ENCODE results near the gene HOXC10.

The HOXC10 gene

DNA sequence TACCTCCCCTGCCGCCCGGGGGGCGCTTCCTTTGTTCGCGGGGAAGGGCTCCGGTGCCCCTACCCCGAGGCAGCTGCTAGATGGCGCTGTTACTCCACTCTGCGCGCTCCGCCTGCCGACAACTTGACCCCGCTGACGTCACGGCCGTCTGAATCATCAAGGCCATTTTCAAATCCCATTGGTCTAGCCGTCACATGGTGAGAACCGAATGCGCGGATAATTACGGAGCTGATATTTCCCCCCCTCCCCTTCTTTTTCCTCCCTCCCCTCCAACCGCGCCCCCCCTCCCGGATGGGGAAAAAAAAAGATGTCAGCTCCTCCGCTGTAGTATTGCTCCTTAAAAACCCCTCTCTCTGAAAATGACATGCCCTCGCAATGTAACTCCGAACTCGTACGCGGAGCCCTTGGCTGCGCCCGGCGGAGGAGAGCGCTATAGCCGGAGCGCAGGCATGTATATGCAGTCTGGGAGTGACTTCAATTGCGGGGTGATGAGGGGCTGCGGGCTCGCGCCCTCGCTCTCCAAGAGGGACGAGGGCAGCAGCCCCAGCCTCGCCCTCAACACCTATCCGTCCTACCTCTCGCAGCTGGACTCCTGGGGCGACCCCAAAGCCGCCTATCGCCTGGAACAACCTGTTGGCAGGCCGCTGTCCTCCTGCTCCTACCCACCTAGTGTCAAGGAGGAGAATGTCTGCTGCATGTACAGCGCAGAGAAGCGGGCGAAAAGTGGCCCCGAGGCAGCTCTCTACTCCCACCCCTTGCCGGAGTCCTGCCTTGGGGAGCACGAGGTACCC lies at the start of gene HOXC10:
HOXC10 (plus strand) TSS at position 246 of the 791 bp plus-strand sequence; CDS start at position 360, 114 bp downstream.
- DNase-seq (ENCODE audit: low read depth in 2 of 3, low spot score in 1 of 3), result peak; percentile 77 to 85 (median 81)

DNA sequence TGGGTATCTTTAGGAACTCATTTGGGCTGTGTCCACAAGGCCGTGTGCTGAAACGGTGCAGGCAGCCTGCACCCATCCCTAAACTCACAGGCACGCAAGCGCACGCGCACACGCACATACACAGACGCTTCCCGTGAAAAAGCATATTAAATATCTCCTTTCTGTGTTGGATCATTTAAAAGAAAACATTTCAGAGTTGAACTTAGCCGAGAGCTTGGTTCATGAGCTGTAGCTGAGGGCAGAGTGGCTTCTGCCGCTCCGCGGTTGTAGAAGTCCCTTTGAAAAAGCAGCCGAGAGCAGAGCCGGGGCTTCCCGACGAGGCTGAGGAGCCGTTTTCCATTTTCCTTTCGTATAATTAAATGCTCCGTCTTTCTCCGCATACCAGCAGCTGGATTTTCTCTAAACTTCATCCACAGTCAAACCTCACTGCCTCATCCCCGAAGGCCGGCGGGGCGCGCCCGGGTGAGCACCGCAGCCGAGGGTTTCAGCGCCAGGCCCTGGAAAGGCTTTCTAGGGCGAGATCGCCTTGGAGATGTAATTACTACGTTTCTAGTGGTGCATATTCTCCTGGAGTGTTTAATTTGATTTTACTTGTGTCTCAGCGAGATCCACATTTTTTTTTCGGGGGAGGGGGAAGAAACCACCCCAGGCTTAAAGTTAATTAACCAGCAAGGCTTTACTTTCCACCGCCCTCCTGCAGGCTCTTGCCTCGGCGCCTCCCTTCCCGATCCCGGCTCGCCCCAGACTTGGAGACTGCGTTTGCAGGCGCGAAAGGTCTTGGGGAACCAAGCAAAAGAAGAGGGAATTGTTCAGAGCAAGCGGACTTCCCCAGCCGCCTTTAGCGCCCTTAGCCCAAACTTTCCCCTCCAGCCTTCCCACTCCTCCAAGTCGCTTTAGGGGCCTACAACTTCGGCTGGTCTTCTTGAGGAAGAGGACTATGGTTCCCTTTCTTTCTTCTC lies 49.3 kb upstream of the HOXC10 start:
- DNase-seq (ENCODE audit: low read depth in 2 of 3, low spot score in 1 of 3), result no peak

DNA sequence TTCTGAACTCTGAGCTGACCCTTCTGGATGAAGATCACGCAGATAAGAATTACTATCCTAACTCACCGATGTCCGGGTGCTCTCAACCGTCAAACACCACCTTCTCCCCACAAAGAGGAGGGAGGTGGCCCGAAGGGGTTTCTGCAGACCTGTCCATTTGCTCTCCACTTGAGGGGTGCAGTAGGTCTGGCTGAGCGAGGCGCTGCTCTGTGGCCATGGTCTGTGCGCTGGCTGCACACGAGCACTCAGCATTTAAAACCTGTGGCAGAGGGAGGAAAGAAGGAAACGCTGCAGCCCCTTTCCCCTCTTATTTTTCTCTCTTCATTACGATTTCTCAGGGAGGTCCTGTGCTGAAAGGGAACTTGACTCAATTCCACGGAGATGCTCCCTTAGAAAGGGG lies 47.8 kb upstream of the HOXC10 start:
- no peak for DNase-seq (ENCODE audit: low read depth in 2 of 3, low spot score in 1 of 3)

- no peak for DNase-seq (ENCODE audit: low read depth in 2 of 3, low spot score in 1 of 3)
These were observed 47.2 kb upstream of the HOXC10 start for GRCh38 chr12:53937596-53938325.

DNA sequence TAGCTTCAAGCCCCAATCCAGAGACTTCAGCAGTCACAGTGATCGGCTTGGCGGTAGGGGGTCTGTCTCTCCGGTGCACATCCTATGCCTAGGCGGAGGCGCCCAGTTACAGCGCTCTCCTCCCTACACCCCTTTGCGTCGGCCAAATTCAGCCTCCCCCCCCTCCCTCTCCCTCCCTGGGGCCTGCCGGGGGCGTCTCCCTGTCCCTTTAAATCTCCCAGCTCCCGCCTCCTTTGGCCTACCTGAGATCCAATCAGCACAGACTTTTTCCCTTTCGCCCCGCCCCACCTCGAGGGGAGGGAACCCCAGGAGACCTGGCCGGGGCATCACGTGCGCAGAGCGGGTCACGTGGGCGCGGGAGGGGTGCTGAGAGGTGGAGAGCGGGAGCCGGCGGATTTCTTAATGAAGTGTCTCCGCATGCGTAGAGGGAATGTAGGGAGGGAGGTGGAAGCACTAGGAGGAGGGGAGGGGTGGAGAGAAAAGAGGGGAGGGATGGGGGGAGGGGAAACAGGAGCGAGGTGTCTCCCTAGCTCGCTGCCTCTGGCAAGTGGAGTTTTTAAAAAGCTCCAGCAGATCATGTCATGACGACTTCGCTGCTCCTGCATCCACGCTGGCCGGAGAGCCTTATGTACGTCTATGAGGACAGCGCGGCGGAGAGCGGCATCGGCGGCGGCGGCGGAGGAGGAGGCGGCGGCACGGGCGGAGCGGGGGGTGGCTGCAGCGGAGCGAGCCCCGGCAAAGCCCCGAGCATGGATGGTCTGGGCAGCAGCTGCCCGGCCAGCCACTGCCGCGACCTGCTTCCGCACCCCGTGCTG lies 46.4 kb upstream of the HOXC10 start, which contains the start of gene HOXC13:
HOXC13 (plus strand) TSS at position 506 of the 815 bp plus-strand sequence; CDS start at position 582, 76 bp downstream.
- DNase-seq (ENCODE audit: low read depth in 2 of 3, low spot score in 1 of 3), result peak in 2 of 3 donors; percentile 35 to 38

DNA sequence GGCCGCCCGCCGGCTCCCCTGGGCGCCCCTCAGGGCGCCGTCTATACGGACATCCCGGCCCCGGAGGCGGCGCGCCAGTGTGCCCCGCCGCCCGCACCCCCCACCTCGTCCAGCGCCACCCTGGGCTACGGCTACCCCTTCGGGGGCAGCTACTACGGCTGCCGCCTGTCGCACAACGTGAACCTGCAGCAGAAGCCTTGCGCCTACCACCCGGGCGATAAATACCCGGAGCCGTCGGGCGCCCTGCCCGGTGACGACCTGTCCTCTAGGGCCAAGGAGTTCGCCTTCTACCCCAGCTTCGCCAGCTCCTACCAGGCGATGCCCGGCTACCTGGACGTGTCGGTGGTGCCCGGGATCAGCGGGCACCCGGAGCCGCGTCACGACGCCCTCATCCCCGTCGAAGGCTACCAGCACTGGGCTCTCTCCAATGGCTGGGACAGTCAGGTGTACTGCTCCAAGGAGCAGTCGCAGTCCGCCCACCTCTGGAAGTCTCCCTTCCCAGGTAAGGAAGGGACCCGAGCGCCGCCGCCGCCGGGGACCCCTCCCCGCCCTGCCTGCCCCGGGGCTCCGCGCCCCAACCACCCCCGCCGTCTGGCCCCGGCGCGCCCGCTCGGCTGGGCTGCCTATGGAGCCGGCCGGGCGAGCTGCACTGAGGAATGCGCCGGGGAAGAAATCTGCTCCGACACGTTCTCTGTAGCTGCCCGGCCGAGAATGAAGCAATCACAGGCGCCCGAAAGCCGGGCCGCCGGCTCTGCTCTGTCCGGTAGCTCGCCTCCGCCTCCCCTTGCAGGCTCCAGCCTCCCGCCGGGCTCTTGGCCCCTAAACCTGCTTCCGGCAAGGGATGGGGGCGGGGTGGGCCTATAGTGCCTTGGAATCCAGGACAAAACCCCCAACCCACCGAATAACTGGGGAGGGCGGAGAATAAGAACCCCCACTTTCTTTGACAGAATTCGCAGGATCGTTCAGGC lies 45.5 kb upstream of the HOXC10 start:
- no peak for DNase-seq (ENCODE audit: low read depth in 2 of 3, low spot score in 1 of 3)

GRCh38 chr12:53940443-53941014 lies 44.4 kb upstream of the HOXC10 start:
- DNase-seq (ENCODE audit: low read depth in 2 of 3, low spot score in 1 of 3), result no peak

- no peak for DNase-seq (ENCODE audit: low read depth in 2 of 3, low spot score in 1 of 3)
These were observed 43.8 kb upstream of the HOXC10 start for GRCh38 chr12:53941187-53941586.

DNA sequence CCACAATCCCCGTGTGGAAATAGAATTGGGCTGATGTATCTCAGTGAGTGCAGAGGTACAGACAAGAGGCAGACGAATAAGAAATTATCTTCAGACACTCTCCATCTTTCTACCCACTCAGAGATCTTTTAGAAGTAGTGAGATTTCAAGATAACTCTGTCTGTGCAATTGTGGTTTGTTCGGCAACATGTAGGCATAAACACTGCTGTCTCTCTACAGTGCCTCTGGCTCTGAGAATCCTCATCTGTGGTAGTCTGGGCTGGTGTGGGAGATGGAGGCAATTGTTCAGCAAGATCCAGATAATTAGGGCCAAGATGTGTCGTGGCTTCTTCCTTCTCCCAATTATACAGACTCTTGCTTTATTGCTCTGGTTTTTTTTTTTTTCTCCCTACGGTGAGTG lies 43.2 kb upstream of the HOXC10 start:
- DNase-seq (ENCODE audit: low read depth in 2 of 3, low spot score in 1 of 3), result no peak

DNA sequence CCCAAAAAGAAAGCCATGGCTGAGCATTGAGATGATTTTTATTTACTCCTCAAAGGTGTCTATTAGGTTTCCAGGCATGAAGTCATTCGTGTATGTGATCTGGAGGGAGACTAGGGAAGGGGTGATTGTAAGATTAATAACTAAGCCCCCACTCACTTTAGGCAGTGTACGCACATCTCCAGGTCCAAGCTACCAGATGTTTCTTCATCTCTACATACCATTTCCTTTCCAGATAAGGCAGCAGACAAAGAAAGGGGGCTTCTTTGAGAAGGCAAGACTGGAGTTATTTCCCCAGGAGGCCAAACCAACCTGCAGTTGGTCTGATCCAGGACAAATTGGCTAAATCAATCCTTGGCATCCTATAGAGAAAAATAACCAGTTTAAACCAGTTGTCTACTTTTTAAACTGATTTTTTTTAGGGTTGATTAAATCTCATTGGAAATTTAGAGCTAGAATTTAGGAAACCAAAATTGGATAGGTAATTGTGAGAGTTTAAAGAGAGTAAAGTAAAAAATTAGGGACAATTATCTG lies 42.4 kb upstream of the HOXC10 start:
- DNase-seq (ENCODE audit: low read depth in 2 of 3, low spot score in 1 of 3), result no peak

DNA sequence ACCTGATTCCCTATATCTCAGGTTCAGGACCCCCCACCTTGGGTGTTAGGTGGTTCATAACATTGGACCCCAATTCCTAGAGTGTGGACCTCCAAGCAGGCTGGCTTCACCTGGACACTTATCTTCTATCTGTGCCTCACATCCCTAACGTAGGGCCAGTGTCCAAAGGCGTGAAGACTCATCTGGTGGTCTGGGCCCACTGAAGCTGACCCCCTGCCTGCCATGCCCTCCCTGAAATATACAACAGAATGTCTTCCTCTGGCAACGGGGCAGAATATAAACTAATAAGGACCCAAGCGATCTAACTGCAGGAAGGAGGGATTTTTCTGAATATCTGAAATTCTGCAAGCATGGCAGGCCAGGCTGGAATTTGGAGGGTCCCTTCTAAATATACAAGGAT lies 40.7 kb upstream of the HOXC10 start:
- DNase-seq (ENCODE audit: low read depth in 2 of 3, low spot score in 1 of 3), result no peak

DNA sequence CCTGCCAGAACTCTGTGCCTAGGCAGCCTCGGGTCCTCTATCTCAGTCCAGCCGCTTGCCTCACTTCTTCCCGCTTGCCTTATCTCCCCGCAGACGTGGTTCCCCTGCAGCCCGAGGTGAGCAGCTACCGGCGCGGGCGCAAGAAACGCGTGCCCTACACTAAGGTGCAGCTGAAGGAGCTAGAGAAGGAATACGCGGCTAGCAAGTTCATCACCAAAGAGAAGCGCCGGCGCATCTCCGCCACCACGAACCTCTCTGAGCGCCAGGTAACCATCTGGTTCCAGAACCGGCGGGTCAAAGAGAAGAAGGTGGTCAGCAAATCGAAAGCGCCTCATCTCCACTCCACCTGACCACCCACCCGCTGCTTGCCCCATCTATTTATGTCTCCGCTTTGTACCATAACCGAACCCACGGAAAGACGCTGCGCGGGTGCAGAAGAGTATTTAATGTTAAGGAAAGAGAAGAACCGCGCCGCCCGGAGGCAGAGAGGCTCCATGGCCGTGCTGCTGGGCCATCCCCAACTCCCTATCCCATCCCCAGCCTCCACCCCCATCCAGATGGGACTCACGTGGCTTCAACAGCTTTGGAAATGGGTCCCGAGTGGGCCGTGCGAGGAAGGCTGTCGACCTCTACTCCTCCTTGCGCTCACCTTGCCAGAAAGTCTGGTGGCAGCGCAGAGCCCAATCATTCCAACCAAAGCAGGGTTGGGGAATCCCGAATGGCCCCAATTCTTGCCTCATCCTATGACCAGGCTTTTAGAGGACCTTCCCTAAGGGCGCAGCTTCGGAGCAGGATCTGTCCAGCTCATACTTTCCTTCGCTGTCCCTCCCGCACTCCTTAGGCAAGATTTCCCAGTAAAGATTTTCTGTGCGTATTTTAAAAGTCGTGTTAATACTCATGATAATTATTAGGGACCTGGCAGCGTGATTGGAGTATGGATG lies 39.8 kb upstream of the HOXC10 start:
- DNase-seq (ENCODE audit: low read depth in 2 of 3, low spot score in 1 of 3), result no peak

- no peak for DNase-seq (ENCODE audit: low read depth in 2 of 3, low spot score in 1 of 3)
These were observed 37.2 kb upstream of the HOXC10 start for GRCh38 chr12:53947743-53948142.

DNA sequence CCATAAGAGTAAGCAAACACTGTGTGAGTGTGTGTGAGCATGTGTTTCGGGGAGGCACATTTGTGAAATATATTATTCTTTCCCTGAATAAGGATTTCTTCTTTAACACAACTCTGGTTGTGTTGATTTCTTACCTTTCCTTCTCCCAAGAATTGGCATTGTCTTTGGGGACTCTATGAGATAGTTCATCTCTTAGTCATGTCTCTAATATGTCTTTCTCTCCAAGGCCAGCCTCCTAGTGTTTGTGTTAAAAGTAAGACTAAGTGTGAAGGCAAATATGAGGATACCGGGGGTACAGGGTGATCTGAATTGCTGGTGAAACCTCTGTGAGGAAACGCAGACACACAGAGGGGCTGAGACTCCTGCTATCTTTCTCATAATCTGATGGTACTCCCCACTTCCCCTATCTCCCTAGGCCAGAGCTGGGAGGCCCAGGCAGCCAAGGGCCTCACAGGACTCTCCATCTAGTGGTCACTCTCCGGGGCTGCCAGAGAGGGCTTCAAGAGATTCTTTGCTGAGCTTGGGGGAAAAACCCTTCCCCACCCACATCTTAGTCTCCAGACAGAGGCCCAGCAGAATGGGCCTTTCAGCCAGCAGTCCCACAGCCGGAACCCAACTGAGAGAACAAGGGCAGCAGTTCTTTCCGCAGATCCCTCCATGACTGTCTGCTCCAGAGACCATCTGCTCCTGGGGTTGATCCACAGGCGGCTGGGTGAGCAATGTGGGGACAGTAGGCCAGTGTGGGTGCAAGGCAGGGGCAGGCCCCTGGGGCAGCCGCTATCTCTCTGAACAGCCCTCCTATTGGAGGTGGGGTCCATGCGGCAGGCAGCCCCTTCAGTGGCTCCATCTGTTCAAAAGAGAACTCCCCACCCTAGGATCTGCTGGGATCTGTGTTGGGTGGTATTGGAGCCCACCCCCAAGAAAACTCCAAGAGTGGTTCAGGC lies 36.0 kb upstream of the HOXC10 start:
- no peak for DNase-seq (ENCODE audit: low read depth in 2 of 3, low spot score in 1 of 3)

GRCh38 chr12:53949631-53950436 lies 35.1 kb upstream of the HOXC10 start:
- DNase-seq (ENCODE audit: low read depth in 2 of 3, low spot score in 1 of 3), result no peak

GRCh38 chr12:53950437-53950773 lies 34.5 kb upstream of the HOXC10 start:
- no peak for DNase-seq (ENCODE audit: low read depth in 2 of 3, low spot score in 1 of 3)

Data from stimulated activated CD4-positive, alpha-beta T cell treated with anti-CD3 and anti-CD28 coated beads, Interleukin-12 subunit alpha, Interleukin-12 subunit beta, amount 100 ng/mL, for 48 hours (primary cell).